Effector memory CD4-positive, alpha-beta T cell (primary cell): ENCODE results near the gene SYVN1.

Experiments used
- DNase-seq, 3 donors: peaks; one replicate each; pipeline ENCODE4 v3.0.0-alpha.2; 2020
- H3K27ac ChIP-seq: 2 replicates; pipeline ENCODE4 v1.7.0; 2013; ENCODE audit warnings: mild to moderate bottlenecking, low read length, moderate library complexity; ENCODE audit not compliant: insufficient read depth, poor library complexity, severe bottlenecking
- H3K27me3 ChIP-seq: replicated peaks from 2 replicates; pipeline ENCODE4 v1.7.0; 2013; ENCODE audit warnings: mild to moderate bottlenecking, low read length; ENCODE audit not compliant: insufficient read depth, control insufficient read depth, poor library complexity, severe bottlenecking
- H3K36me3 ChIP-seq: 2 replicates; pipeline ENCODE4 v1.7.0; 2013; ENCODE audit warnings: mild to moderate bottlenecking, low read length, moderate library complexity; ENCODE audit not compliant: control insufficient read depth, insufficient read depth
- H3K4me1 ChIP-seq: 2 replicates; pipeline ENCODE4 v1.7.0; 2013; ENCODE audit warnings: low read length, mild to moderate bottlenecking; ENCODE audit not compliant: control insufficient read depth, insufficient read depth, poor library complexity, severe bottlenecking
- H3K4me3 ChIP-seq: 2 replicates; pipeline ENCODE4 v1.7.0; 2013; ENCODE audit warnings: low read length, low read depth, mild to moderate bottlenecking; ENCODE audit not compliant: insufficient read depth, poor library complexity, severe bottlenecking
- H3K9me3 ChIP-seq: 2 replicates; pipeline ENCODE4 v1.7.0; 2013; ENCODE audit warnings: mild to moderate bottlenecking, low read length, moderate library complexity; ENCODE audit not compliant: control insufficient read depth

SYVN1 gene

DNA sequence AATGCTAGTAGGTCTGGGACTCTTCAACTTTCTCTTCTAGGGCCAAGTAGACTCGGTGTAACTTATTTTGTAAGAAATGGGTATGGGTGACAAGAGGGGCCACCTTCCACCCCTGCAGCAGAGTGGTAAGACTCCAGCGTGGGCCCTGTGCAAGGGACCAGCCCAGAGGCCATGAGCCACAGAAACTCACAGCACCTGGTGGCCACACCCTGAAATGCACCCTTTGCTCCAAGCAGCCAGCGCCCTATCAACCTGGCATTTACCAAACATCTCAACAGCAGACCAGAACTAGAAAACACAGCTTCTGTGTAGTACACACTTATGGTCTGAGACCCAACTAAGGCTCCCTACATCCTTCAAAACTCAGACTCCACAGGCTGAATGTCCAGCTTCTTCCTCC is 56.2 kb downstream of the SYVN1 start:
- Histone ChIP-seq H3K27me3 (no peaks in the 10 kb centered on the region), H3K4me3 (no peak overlapping the region), H3K9me3 (no peaks in the 10 kb centered on the region), H3K27ac (no peak overlapping the region), H3K4me1 (no peaks in the 10 kb centered on the region), H3K36me3 (no peaks in the 10 kb centered on the region)
- peak; percentile 28 to 56 (median 46) for DNase-seq

DNA sequence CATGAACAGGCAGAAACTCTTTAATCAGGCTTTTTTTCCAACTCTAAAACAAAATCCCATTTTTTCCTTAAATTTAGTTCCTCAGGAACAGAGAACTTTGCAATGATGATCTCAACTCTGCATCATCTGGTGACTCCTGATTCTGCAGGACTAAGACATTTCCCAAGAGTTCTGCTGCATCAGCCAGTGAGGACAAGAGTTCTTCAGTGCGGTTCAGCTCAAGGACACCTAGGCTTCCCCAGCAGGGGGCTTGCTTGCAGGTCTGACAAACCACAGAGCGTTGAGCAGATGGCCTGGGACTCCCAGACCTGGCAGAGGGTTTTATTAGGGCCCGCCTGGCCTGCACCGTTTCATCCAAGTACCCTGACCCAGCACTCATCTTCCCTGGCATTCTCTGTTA is 56.9 kb downstream of the SYVN1 start:
- no peak overlapping the region for H3K27ac ChIP-seq
- H3K4me1 ChIP-seq, result no peaks in the 10 kb centered on the region
- no peaks in the 10 kb centered on the region for H3K36me3 ChIP-seq
- no peaks in the 10 kb centered on the region for H3K9me3 ChIP-seq
- DNase-seq, result no peak
- H3K27me3 ChIP-seq, result no peaks in the 10 kb centered on the region
- no peak overlapping the region for H3K4me3 ChIP-seq
